C1 segment of cervical spinal cord (tissue), 14 donors: Measurements from ENCODE around the gene TTC38.
A peak's percentile ranks its signal among the peaks of the same experiment; 100 is the strongest.
"Not testable (repeated sequence)": the region's sequence is repeated elsewhere in the genome, so short reads cannot be mapped to it uniquely, and the experiment has no call there.

ENCODE experiments used
- DNase-seq, 14 donors: peaks; one replicate each; lab custom pipeline; 2025; lab: John Stamatoyannopoulos, UW

Gene TTC38

GRCh38 chr22:46295277-46295971 lies 27.6 kb downstream of the TTC38 start:
- DNase-seq: no peak

DNA sequence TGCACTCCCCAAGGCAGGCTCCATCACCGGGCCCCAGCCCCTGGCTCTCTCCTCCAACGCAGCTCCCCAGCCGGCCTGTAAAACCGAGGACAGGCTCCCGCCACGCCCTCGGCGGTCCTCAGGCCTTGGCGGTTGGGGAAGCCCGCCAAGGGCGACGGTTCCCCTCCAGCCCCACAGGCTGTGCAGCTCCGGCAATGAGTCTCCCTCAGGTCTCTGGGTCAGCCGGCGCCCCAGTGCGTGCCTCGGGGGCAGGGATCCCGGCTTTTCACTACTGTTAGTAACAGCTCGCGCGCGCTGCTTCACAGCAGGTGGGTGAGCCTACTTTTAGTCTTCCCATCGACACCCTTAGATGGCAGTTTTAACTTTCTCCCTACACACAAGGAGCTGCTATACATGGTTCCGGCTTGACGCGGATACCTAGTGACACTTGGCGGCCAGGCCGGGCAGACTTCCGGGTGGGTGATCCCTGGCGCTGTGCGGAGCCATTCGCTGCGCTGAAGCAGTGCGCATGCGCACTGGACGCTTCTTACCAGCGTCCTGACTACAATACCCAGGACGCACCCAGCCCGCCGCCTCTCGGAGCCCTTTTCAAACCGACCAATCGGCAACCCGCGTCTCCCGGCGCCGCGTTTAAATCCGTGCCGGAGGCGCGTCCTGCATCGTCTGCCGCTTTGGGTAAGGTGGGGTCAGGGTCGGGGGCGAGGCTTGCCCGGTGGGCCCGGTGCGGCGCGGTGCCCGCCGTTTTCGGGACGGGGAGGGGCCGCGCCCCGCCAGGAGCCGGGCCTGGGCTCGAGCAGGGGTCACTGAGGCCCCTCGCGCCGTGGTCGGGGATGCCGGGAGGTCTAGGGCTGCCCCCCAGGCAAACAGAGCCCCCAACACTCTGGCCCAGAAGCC lies 28.7 kb downstream of the TTC38 start, which contains the start of gene GTSE1:
Gene GTSE1 (plus strand): TSS at position 614 of the 894 bp plus-strand sequence. CDS start 531 bp downstream, outside the sequence.
- DNase-seq: peak; percentile 74 to 95 (median 92)

- no peak for DNase-seq
These were observed 29.5 kb downstream of the TTC38 start for GRCh38 chr22:46297151-46297812.

DNA sequence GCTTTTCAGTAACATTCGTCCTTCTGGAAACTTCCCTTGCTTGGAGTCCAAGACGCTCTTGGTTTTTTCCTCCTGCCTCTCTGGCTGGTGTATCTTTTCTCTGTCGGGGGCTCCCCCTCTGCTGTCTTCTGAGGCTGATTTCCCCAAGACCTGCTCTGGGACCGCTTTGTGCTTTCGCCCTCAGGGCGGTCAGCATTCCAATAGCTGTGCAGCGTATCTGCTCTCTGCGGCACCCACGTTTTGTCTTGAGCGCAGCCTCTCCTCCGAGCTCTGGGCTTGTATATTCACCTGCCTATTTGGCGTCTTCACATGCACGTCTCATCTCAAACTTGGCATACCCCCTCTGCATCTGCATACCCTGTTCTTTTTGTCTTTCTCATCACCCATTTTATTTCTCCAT lies 31.3 kb downstream of the TTC38 start:
- DNase-seq: no peak

- DNase-seq: no peak
These were observed 32.7 kb downstream of the TTC38 start for GRCh38 chr22:46300491-46300890.

DNA sequence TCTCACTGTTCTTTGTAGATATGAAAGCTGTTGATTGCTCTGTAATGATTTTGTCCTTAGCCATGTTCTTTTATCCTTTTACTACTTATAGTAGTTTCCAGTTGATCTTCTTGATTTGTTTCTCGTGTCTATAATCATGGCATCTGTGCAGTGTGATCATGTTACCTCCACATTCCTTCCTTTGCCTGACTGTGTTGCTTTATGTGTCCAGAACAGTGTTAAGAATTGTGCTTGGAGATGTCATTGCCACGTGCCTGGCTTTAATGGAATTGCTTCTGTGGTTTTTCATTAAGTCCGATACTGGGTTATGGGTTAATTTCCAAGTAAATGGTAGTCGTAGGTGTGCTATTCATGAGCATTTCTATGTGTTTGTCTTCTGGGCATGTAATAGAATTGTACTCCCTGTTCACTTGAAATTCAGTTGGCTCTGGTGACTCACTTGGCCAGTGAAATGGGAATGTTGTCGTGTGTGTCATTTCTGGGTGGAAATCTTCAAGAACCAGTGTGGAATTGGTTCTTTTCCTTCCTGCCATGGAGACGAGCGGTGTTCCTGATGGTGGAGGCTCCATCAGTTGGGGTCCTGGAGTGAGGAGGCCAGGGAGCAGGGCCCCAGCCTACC lies 35.6 kb downstream of the TTC38 start:
- no peak for DNase-seq

DNA sequence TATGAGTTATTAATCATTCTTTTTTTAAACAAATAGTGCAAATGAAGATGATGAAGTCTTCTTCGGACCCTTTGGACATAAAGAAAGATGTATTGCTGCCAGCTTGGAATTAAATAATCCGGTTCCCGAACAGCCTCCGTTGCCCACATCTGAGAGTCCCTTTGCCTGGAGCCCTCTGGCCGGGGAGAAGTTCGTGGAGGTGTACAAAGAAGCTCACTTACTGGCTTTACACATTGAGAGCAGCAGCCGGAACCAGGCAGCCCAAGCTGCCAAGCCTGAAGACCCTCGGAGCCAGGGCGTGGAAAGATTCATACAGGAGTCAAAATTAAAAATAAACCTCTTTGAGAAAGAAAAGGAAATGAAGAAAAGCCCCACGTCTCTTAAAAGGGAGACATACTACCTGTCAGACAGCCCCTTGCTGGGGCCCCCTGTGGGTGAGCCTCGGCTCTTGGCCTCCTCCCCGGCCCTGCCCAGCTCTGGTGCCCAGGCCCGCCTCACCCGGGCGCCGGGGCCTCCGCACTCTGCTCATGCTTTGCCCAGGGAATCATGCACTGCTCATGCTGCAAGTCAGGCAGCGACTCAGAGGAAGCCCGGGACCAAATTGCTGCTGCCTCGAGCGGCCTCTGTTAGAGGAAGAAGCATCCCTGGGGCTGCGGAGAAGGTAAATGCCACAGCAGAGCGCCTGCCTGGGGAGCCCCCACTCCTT lies 40.6 kb downstream of the TTC38 start:
- no peak for DNase-seq

DNA sequence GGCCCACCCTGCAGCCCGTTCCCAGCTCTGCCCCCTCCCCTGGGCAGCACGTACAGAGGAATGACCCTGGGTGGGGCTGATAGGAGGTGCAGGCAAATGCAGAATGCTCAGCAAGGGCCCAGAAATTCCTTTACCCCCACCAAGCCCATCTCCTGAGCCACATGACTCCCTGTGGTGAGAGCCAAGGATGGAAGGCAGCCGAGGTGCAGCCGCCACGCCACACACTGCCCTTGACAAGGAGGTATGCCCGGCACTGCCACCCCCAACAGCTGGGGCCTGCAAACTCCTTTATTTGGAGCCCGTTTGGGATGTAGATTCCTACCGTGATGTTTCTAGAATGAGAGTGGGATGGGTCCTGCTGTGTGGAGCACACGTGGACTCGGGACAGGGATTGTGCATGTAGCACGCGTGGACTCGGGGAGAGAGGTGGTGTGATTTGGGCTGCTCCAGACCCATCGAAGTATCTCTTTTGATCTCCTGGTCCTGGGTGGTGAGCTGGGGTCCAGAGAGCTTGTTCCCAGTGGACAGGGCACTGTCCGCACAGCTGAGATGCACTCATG lies 41.8 kb downstream of the TTC38 start:
- no peak for DNase-seq

DNA sequence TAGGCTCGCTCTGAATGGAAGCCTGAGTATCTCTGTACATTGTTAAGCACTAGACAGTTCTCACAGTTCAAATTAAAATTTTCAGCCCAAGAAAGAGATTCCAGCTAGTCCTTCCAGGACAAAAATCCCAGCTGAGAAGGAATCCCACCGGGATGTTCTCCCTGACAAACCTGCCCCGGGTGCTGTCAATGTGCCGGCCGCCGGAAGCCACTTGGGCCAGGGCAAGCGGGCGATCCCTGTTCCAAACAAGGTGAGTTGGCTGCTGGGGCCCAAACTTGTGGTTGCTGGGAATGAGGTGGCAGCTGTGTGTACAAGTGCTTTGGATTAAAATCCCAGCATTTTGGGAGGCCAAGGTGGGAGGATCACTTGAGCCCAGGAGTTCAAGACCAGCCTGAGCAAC lies 44.2 kb downstream of the TTC38 start:
- no peak for DNase-seq

DNA sequence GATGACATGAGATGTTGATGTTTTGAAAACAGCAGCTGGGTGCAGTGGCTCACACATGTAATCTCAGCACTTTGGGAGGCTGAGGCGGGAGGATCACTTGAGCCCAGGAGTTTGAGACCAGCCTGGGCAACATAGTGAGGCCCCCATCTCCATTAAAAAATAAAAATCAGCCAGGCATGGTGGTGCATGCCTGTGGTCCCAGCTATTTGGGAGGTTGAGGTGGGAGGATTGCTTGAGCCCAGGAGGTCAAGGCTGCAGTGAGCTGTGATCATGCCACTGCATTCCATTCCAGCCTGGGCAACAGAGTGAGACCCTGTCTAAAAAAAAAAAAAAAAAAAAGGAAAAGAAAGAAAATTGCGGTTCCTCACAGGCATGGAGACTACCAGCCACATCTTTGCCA lies 45.0 kb downstream of the TTC38 start:
- DNase-seq: not testable (repeated sequence)

GRCh38 chr22:46315976-46316375 lies 48.2 kb downstream of the TTC38 start:
- no peak for DNase-seq

DNA sequence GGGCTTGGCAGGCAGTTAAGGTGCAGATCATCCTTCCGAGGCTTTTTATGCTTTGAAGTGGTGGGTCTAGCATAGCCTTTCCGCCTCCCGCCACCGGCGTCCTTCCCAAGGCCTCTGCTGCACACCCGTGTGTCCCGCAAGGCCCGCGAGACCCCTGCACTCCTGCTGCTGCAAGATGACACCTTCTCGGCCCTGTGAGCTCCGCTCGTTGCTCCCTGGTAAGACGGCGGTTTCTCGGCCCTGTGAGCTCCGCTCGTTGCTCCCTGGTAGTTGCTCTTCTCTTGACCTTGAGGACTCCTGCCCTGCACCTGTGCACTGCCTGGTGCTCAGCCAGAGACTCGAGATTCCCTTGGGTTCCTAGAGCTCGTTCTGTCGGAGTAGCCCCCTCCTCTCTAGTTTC lies 49.8 kb downstream of the TTC38 start:
- no peak for DNase-seq

- no peak for DNase-seq
These were observed 50.8 kb downstream of the TTC38 start for GRCh38 chr22:46318576-46318975.

GRCh38 chr22:46319319-46319718 lies 51.5 kb downstream of the TTC38 start:
- DNase-seq: no peak

- no peak for DNase-seq
These were observed 52.4 kb downstream of the TTC38 start for GRCh38 chr22:46320166-46320710.

DNA sequence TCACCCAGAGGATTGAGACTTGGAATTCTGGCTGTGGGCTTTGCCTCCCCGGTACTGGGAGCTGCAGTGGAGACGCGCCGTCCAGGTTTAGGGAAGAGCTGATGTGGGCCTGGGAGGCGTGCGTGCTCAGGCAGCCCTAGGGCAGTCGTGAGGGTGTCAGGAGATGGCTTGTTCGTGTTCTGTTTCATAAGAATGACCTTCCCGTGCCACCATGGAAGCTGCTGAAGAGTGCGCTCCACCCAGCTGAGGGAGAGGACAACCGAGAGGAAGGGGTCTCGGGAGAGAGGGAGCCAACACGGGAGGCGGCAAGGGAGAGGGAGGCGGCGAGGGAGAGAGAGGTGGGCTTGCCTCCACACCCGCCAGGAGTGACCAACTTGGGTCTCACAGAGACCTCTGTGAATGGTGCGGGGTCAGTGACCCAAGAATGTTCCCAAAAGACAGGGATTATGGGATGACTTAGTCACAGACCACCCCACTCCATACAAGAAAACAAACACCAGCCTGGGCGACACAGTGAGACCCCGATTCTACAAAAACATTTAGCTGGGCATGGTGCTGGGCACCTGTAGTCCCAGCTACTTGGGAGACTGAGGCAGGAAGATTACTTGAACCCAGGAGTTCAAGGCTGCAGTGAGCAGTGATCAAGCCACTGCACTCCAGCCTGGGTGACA lies 53.0 kb downstream of the TTC38 start:
- DNase-seq: no peak

DNA sequence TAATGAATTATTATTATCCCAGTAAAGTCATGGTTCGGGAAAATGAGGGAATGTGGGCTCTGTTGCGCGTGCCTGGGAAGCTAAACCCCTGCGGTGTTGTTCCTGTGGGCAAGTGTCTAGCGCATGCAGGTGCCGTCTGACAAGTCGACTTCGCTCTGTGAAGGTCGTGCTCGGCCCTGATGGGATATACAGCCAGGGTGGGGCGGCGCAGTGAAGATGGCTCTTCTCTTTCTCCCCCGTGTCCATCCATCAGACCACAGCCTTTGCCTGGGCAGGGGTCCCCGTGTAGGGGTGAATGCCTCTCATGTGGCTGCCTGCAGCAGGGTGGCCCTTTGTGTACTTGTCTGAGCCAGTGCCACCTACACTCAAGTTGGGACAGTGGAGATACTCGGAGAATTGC lies 54.9 kb downstream of the TTC38 start:
- DNase-seq: no peak

DNA sequence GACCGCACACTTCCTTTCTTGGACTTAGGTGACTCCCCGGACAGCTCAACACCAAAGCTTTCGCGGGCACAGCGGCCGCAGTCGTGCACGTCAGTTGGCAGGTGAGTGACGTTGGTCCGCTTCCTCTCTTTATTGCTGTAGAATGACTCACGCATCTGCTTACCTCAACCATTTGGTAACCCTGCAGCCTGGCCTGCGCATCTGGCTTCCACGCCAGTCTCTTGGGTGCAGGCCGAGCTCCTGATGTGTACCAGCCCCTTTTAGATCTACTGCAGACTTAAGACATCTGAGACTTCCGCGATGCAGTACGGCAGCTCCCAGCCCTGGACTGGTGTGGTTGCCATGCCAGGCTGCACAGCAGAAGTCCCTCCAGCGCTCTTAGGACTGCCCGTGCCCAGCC lies 55.4 kb downstream of the TTC38 start:
- no peak for DNase-seq

GRCh38 chr22:46326066-46326680 lies 58.4 kb downstream of the TTC38 start:
- no peak for DNase-seq
